Neural progenitor cell (in vitro differentiated cells): ENCODE results near the gene RUSF1.

Experiments
- EZH2 ChIP-seq: fragments of 200-600 bp; sonication (generic); IDR thresholded peaks from 2 replicates; pipeline ENCODE4 v1.6.1; 2017; ENCODE audit warnings: antibody characterized with exemption, mild to moderate bottlenecking, moderate library complexity
- EZH2phosphoT487 ChIP-seq: fragments of 200-600 bp; sonication (generic); IDR thresholded peaks from 2 replicates; pipeline ENCODE4 v1.6.1; 2017; ENCODE audit warnings: antibody characterized with exemption
- TF ChIP-seq, protein P1 (sequence below): fragments of 200-600 bp; sonication (generic); IDR thresholded peaks from 2 replicates; pipeline ENCODE4 v1.5.1; 2017; ENCODE audit warnings: antibody characterized with exemption, mild to moderate bottlenecking

DNA sequence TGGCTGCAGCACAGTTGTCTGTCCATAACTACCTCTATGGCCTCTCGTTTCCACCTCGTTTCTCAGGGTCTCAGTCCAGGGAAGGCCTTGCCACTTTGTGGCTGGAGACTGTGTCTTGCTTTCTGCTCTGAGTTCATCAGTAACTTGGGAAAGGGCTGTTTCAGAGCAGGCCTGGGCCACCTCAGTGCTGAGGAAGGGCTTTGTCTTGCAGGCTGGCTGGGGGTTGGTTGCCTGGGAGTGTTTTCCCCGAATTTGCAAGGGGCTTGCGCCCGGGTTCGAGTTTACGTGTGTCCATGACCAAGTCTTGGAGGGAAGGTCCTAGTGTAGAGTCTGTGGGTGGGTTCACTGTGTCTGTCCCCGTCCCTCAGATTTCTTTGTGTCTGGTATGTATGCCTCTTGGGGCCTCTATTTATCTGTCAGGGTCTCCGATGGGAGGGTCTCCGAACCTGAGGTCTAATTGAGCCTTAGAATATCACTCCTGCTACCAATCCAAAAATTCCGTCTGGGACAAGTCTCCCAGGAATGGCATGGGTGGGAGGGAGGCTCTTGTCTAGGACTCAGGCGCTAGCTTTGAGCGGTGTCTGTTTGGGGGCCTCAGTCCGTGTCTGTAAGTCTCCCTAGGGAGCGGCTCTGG, 36.8 kb downstream of the RUSF1 start:
- TF ChIP-seq EZH2phosphoT487: no peak
- TF ChIP-seq, protein P1, sequence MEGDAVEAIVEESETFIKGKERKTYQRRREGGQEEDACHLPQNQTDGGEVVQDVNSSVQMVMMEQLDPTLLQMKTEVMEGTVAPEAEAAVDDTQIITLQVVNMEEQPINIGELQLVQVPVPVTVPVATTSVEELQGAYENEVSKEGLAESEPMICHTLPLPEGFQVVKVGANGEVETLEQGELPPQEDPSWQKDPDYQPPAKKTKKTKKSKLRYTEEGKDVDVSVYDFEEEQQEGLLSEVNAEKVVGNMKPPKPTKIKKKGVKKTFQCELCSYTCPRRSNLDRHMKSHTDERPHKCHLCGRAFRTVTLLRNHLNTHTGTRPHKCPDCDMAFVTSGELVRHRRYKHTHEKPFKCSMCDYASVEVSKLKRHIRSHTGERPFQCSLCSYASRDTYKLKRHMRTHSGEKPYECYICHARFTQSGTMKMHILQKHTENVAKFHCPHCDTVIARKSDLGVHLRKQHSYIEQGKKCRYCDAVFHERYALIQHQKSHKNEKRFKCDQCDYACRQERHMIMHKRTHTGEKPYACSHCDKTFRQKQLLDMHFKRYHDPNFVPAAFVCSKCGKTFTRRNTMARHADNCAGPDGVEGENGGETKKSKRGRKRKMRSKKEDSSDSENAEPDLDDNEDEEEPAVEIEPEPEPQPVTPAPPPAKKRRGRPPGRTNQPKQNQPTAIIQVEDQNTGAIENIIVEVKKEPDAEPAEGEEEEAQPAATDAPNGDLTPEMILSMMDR: no peak
- no peak for TF ChIP-seq EZH2
